Progenitor cell of endocrine pancreas (in vitro differentiated cells): ENCODE results near the gene FIGN. TPM values are rescaled to one million over a fixed set of nuclear protein-coding genes. Genes with fewer than 3 reads are reported as not detected.

Source experiments
- DNase-seq: peaks from one replicate; pipeline ENCODE4 v3.0.0; 2021; ENCODE audit warnings: low spot score; ENCODE audit not compliant: unreplicated experiment
- H3K27ac Mint-ChIP-seq: 2 replicates; pipeline ENCODE4 v1.8.0; 2021; ENCODE audit warnings: mild to moderate bottlenecking, moderate library complexity, mixed read lengths
- H3K27me3 Mint-ChIP-seq: 2 replicates; pipeline ENCODE4 v1.8.0; 2021; ENCODE audit warnings: mixed read lengths
- H3K36me3 Mint-ChIP-seq: 2 replicates; pipeline ENCODE4 v1.8.0; 2022; ENCODE audit warnings: mixed read lengths; ENCODE audit not compliant: insufficient read depth
- H3K4me1 Mint-ChIP-seq: 2 replicates; pipeline ENCODE4 v1.8.0; 2021; ENCODE audit warnings: low read depth, mixed read lengths
- H3K4me3 Mint-ChIP-seq: 2 replicates; pipeline ENCODE4 v1.8.0; 2021; ENCODE audit warnings: low read depth, mild to moderate bottlenecking, moderate library complexity, mixed read lengths
- H3K9me3 Mint-ChIP-seq: 2 replicates; pipeline ENCODE4 v1.8.0; 2021; ENCODE audit warnings: low read depth, mixed read lengths
- total RNA-seq: library from RNA; stranded (reverse); gene quantifications from 2 replicates; pipeline ENCODE4 v1.2.1, GENCODE V29; 2021
- TF ChIP-seq, protein P1 (sequence below): fragments of 200-600 bp; sonication (generic); IDR thresholded peaks from one replicate; pipeline ENCODE4 v1.5.0; 2021; ENCODE audit warnings: antibody characterized with exemption, mild to moderate bottlenecking; ENCODE audit not compliant: unreplicated experiment

FIGN gene
- total RNA-seq, 1 donor from 2014 or later, result 18.0 TPM

DNA sequence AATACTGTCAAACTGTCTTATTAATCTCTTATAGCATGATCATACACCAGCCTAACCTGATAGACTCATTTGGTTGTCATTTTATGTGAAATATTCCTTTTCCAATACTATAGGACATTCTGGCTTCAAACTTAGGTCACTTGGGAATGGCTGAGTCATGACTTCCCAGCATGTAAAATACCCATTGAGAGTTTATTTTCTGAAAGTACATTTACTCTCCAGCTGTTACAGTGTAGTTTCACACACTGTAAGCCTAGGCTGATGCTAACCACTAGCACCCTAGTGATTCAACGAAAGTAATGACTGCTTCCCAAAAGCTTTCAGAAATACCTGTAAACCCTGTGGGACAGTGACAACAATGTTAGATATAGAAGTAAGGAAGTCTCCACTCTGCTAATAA, 93.8 kb downstream of the FIGN start:
- Mint-ChIP-seq H3K27ac (no peak overlapping the region), H3K36me3 (no peaks in the 10 kb centered on the region), H3K9me3 (no peaks in the 10 kb centered on the region), H3K4me3 (no peak overlapping the region), H3K4me1 (peaks cover 7% of the 10 kb centered on the region), H3K27me3 (peaks cover 8% of the 10 kb centered on the region)
- TF ChIP-seq, protein P1, sequence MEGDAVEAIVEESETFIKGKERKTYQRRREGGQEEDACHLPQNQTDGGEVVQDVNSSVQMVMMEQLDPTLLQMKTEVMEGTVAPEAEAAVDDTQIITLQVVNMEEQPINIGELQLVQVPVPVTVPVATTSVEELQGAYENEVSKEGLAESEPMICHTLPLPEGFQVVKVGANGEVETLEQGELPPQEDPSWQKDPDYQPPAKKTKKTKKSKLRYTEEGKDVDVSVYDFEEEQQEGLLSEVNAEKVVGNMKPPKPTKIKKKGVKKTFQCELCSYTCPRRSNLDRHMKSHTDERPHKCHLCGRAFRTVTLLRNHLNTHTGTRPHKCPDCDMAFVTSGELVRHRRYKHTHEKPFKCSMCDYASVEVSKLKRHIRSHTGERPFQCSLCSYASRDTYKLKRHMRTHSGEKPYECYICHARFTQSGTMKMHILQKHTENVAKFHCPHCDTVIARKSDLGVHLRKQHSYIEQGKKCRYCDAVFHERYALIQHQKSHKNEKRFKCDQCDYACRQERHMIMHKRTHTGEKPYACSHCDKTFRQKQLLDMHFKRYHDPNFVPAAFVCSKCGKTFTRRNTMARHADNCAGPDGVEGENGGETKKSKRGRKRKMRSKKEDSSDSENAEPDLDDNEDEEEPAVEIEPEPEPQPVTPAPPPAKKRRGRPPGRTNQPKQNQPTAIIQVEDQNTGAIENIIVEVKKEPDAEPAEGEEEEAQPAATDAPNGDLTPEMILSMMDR, result no peak
- no peak for DNase-seq

DNA sequence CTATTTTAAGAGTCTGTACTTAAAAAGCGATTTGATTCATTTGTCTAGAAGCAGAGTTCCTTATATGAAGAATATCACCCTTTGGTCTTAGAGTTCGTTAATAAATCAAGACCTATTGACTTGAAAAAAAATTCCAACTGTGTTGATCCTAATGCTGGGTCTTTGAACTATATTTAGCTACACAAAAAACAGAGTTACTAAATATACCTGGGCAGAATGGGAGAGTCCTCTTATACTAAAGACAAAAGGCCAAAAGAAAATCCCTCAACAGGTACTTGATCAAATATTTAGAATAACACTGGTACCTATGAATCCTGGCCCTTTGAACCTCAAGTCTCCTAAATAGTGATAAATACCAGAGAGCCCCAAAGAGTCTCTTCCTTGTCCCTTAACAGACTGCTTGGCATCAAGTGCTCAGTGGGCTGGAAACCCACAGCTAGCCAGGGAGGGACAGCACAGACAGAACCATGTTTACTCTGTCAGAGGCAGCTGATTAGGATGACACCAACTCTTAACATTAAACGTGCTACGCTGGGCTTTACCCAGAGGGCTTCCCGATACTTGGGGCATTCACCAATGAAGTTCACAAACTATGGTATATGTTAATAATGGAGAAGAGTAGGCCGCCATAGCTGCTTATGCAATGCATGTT, 95.1 kb downstream of the FIGN start:
- no peak for DNase-seq
- Mint-ChIP-seq H3K4me3 (no peak overlapping the region), H3K9me3 (no peaks in the 10 kb centered on the region), H3K27ac (no peak overlapping the region), H3K4me1 (no peaks in the 10 kb centered on the region), H3K36me3 (no peaks in the 10 kb centered on the region), H3K27me3 (peaks cover 8% of the 10 kb centered on the region)
- TF ChIP-seq, protein P1, result no peak

DNA sequence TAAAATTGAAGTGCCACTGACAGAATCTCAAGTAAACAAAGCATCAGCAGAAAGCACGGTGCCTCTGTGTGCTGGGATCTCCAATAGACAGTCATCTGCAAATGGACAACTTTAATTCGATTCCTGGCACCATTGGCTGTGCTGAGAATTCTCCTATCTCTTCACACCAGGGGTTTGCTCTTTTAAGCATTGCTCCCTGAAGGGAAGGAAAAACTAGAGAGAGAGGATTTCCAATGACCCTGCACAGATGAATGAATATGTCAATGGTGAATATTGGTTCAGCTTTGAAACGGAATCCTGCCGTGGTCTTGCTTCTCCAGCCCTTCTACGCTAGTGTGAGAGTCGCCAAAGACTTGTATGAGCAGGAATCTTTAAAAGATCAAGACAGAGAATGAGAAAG, 97.9 kb downstream of the FIGN start:
- no peaks in the 10 kb centered on the region for H3K9me3 Mint-ChIP-seq
- H3K4me3 Mint-ChIP-seq, result no peak overlapping the region
- TF ChIP-seq, protein P1, result no peak
- H3K27ac Mint-ChIP-seq, result no peak overlapping the region
- H3K4me1 Mint-ChIP-seq, result no peaks in the 10 kb centered on the region
- H3K27me3 Mint-ChIP-seq, result no peaks in the 10 kb centered on the region
- H3K36me3 Mint-ChIP-seq, result no peaks in the 10 kb centered on the region
- DNase-seq, result no peak

DNA sequence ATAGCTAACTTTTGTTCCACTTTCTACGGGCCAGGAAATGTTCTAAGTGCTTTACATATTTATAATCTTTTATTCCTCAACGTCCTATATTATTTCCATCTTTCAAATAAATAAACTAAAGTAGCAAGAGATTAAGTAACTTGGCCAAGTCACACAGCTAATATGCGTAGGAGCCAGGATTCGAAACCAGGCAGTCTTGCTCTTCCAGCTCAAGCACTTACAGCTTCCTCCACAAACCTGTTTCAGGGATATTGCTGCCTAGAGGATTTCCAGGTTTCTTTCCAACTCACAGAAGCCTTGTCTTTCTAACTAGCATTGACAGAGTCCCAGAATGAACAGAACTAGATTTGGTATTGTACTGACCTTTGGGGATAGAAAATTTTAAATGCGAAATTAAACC, 102.5 kb downstream of the FIGN start:
- no peak overlapping the region for H3K27ac Mint-ChIP-seq
- H3K4me1 Mint-ChIP-seq, result no peaks in the 10 kb centered on the region
- DNase-seq, result no peak
- no peaks in the 10 kb centered on the region for H3K27me3 Mint-ChIP-seq
- H3K36me3 Mint-ChIP-seq, result no peaks in the 10 kb centered on the region
- no peak overlapping the region for H3K4me3 Mint-ChIP-seq
- no peaks in the 10 kb centered on the region for H3K9me3 Mint-ChIP-seq
- TF ChIP-seq, protein P1, result no peak

DNA sequence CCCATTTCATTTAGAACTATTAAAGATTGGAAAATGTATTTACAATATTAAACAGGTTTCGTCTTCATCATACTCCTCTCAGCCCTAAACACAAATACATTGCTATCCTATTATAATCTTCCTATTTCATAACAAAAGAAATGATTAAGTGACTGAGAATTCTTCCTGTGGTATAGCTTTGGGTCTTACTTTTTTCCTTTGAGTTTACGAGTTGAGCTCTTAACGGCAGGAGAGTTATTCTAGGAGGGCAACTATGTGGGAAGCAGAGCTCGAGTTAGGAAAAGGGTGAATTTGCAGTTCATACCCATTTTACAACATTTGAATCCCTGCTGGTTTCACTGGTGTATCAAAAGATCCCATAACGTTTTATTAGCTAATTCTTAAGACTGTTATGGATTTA, 105.0 kb downstream of the FIGN start:
- TF ChIP-seq, protein P1, result no peak
- no peak overlapping the region for H3K4me3 Mint-ChIP-seq
- H3K27ac Mint-ChIP-seq, result no peak overlapping the region
- DNase-seq, result no peak
- no peaks in the 10 kb centered on the region for H3K27me3 Mint-ChIP-seq
- H3K9me3 Mint-ChIP-seq, result no peaks in the 10 kb centered on the region
- H3K36me3 Mint-ChIP-seq, result no peaks in the 10 kb centered on the region
- H3K4me1 Mint-ChIP-seq, result peaks cover 3% of the 10 kb centered on the region
